Right ventricle myocardium superior (tissue), 1 donor: ENCODE measurements around the gene SHISAL1. TPM values are rescaled to one million over a fixed set of nuclear protein-coding genes. Genes with fewer than 3 reads are reported as not detected.
"Not testable (repeated sequence)": the region's sequence is repeated elsewhere in the genome, so short reads cannot be mapped to it uniquely, and the experiment has no call there.

Experiments
- ATAC-seq: fragments of 200-7000 bp; cut with Tn5 transposase; one replicate; pipeline ENCODE4 v1.9.1; 2020; ENCODE audit warnings: mild to moderate bottlenecking; ENCODE audit not compliant: poor library complexity
- DNase-seq: peaks from one replicate; pipeline ENCODE4 v3.0.0-alpha.2; 2020
- intact Hi-C: fragments of 100-400 bp; cut with DNase I; formaldehyde crosslinking; loops from one replicate; pipeline ENCODE4 v1.11.2; 2022
- total RNA-seq: library from RNA; stranded (reverse); fragmentation: NEBNext Ultra II Directional; extraction: Animal tissue kit (Norgen Biotek cat#: 25700); gene quantifications from one replicate; pipeline ENCODE4 v1.2.1, GENCODE V29; 2021
- donor health status: DM: no; HTN: yes; CAD: no; lungs with severe emphysema.

The SHISAL1 gene
- total RNA-seq, 1 donor from 2014 or later = 1.3 TPM

GRCh38 chr22:44331881-44332714 is 19.3 kb upstream of the SHISAL1 start:
- DNase-seq (no peak), ATAC-seq (peak; percentile 76)

DNA sequence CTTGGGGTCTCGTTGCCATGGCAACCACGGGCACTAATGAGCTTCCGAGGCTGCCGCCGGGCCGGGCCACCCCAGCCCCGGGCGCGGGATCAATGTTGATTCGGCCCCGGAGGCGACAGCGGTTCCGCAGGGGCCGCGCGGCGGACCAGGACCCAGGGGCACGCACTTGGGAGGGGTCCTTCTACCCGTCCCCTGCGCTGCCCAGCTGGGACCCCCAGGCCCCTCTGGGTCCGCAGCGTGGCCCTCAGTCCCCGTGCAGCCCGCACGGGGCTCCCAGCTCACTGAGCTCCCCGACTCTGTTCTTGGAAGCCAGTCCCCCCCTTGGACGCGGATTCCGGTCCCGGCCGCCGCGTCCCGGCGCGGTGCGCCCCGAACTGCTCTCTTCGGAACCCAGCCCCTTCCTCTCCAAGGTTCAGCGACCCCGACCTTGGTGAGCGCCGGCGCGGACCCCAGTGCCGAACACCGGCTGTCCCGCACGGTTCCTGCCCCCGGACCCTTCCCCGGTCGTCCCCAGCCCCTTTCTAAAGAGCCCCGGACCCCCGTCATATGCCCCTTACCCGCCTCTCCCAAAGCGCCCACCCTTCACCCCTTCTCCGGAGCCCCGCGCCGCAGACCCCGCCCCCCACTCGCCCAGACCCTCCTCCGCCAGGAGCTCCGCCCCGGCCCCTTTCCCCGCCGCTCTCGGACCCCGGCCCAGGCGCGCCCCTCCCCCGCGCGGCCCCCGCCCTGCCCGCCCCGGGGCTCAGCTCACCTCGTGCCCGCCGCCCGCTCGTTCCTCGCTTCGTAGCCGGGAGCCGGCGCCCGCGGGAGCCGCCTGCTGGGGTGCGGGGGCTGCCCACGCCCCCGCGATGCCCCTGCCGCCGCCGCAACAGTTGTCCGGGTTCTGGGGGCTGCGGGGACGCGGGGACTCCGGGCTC is 18.3 kb upstream of the SHISAL1 start:
- no peak for ATAC-seq
- no peak for DNase-seq
- intact Hi-C loops = loop anchor here (10.0 kb wide), 1 partner anchor 294 kb away; no protein-coding TSS in a partner anchor

More at GRCh38 chr22:44331881-44332714, 19.3 kb upstream of the SHISAL1 start:
- intact Hi-C loops = loop anchor here (10.0 kb wide), 1 partner anchor 293 kb away; no protein-coding TSS in a partner anchor

GRCh38 chr22:44330188-44330743 is 17.5 kb upstream of the SHISAL1 start:
- intact Hi-C loops = loop anchor here (10.0 kb wide), 1 partner anchor 295 kb away; no protein-coding TSS in a partner anchor
- DNase-seq = no peak
- ATAC-seq = no peak

GRCh38 chr22:44329179-44329796 is 16.5 kb upstream of the SHISAL1 start:
- DNase-seq = no peak
- no peak for ATAC-seq
- intact Hi-C loops = no loop called here

GRCh38 chr22:44328762-44329161 is 16.0 kb upstream of the SHISAL1 start:
- no peak for DNase-seq
- intact Hi-C loops = no loop called here
- ATAC-seq = no peak

- intact Hi-C loops = no loop called here
- DNase-seq = no peak
- ATAC-seq = no peak
Measured at GRCh38 chr22:44328326-44328725, 15.6 kb upstream of the SHISAL1 start.

DNA sequence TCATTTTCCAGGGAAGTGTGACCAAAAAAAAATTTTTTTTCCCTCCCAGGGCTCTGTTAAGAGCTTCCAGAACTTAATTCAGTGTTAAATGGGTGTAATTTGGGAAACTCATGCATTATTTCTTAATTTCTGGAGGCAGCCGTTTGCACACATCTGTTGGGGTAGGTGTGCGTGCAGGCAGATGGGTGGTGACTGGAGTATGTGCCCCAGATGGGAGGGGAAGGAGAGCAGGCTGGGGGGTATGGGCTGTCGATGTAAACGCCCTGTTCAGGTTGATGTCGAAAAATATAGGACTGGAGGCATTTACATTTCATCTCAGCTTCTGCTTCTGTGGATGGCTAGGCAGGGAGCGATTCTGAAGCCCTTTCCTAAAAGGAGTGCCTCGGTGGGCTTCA is 13.7 kb upstream of the SHISAL1 start:
- intact Hi-C loops = no loop called here
- ATAC-seq = no peak
- DNase-seq = no peak

DNA sequence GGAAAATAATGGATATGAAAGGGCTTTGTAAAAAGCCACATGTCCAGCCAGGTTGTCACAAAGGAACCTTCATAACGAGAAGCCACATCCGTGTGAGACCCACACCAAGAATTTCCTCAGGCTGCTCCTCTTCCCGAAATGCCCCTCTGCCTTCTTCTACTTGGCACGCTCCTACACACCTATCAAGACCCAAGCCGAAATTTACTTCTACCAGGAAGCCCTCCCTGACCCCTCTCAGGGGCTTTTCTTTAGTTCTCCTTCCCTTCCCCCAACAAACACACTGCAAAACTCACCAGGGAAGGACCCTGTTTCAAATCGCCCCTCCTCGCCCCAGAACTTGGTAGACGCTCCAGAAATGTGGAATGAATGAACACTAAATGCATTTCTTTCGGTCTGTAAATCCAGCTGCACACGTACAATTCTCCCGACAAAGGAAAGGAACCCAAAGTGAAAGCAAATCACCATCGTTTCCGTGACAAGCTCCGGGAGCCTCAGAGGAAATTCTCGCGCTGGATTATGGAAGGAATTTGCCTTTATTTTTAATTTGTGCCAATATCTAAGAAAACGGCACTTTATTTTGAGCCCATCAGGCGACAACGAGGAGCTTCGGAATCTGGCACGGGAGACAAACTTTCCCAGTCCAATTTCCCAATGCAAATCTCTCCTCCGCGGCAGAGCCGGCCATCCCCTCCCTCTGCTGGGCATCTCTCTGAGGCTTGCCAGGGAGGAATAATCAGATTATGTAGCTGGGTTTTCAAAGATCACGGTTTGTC is 13.2 kb upstream of the SHISAL1 start:
- intact Hi-C loops = no loop called here
- DNase-seq (no peak), ATAC-seq (no peak)

GRCh38 chr22:44323140-44323790 is 10.5 kb upstream of the SHISAL1 start:
- intact Hi-C loops, ATAC-seq, DNase-seq: not testable (repeated sequence)

- ATAC-seq = no peak
- DNase-seq = no peak
- intact Hi-C loops = loop anchor here (10.0 kb wide), 1 partner anchor 75 kb away; no protein-coding TSS in a partner anchor
Measured at GRCh38 chr22:44319685-44320084, 6.9 kb upstream of the SHISAL1 start.

DNA sequence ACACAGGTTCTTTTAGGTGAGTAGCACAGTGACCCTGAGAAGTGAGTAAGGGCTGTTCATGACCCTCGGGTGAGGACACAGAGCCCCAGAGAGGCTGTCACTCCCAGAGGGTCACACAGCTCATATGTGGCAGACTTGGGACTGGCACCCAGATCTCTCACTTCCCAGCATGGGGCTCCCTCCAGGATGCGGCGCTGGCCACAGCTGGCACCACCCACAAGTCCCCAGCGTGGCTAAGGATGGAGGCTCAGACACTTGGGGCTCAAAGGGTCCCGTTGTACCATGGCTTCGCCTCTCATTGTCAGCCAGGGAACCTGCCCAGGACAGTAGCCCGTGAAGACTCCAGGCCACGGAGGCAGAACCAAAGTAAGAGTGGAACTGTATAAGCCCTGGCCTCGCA is 6.0 kb upstream of the SHISAL1 start:
- ATAC-seq = no peak
- intact Hi-C loops = loop anchor here (10.0 kb wide), 1 partner anchor 74 kb away; no protein-coding TSS in a partner anchor
- DNase-seq = peak; percentile 21

DNA sequence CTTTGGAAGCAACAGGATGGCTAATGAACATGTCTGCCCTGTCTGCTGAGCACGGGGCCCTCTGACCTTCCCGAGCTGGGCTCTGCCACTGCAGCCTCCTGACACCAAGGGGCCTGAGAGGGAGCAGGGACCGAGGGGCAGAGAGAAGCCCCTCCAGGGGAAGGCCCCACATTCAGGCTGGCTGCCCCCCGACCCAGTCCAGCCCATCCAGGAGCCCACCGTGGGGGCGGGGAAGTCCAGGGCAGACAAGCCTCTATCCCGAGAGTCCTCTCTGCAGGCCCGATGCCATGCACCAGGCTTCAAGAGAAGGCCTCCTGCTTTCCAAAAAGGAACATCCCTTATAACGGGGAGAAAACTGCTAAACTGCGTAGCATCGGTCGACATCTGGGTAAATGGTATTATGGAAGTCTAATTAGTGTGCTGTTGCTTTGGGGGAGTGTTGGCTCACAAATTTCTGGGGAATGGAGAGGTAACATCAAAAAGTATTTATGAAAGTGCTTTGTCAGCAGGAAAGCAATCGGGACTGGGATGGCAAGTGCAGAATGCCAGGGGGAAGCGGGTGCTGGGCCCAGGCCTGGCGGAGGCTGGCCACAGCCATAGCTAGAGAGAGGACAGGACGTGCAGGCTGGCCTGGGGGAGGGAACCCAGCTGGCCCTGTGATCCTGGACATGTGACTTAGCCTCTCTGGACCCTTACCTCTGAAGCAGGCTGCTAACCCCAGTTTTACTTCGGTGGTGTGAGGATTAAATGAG is 5.3 kb upstream of the SHISAL1 start:
- intact Hi-C loops = loop anchor here (10.0 kb wide), 1 partner anchor 73 kb away; no protein-coding TSS in a partner anchor
- peak; percentile 23 for DNase-seq
- no peak for ATAC-seq

DNA sequence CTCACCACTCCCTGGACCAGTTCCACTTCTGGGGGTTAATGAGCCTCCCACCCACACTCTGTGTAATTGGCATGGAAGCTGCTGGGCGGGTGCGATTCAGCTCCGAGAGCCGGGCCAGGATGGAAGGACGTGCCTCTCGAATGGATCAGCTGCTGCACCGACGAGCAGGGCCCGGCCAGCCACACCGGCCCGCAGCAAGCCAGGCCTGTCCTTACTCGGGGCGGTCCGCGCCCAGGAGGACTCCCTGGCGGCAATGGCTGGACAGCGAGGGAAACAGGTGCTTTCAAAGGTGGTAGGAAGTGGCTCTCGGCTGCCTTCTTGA is 4.3 kb upstream of the SHISAL1 start:
- ATAC-seq = no peak
- intact Hi-C loops = loop anchor here (10.0 kb wide), 1 partner anchor 72 kb away; no protein-coding TSS in a partner anchor
- peak; percentile 31 for DNase-seq

GRCh38 chr22:44316393-44317122 is 3.8 kb upstream of the SHISAL1 start:
- intact Hi-C loops = loop anchor here (10.0 kb wide), 1 partner anchor 72 kb away; no protein-coding TSS in a partner anchor
- ATAC-seq (no peak), DNase-seq (peak; percentile 20)

DNA sequence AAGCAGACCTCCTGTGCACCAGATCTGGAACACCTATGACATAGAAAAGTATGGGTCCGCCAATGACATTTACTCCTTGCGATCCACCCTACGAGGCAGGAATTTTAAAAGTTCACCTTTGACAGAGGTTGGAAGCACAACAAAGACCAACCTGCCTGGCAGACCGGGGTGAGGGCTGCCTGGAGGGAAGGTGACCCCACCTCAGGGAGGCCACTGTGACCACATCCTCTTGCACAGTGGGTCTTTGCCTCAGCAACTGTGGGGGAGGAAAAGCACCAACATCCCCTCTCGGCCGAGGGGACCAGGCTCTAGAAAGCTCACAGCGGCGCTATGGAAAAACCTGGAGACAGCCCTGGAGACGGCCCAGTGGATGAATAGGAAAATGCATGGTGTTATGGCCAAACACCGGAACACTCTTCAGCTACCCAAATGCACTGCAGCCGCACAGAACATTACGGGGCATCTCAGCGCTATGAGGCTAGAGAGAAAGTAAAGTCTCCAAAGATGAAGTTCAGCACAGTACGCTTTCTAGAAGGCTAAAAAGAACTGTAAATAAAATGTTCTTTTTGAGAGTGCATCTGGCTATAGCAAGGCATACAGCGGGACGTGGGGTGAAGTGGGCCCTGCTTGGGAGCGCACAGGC is 1.8 kb upstream of the SHISAL1 start:
- ATAC-seq (no peak), DNase-seq (peak; percentile 17)
- intact Hi-C loops = loop anchor here (10.0 kb wide), 1 partner anchor 70 kb away; no protein-coding TSS in a partner anchor
